BJ (cell line): ENCODE results near the gene RGS6. TPM values are rescaled to one million over a fixed set of nuclear protein-coding genes. Genes with fewer than 3 reads are reported as not detected.

Source experiments
- CTCF ChIA-PET: fragments of 350-600 bp; formaldehyde crosslinking; extraction: SDS; loops from one replicate; lab custom pipeline; 2021; ENCODE audit warnings: antibody characterized with exemption, inconsistent platforms; lab: Yijun Ruan, JAX
- POLR2A ChIA-PET: fragments of 300-600 bp; sonication (Branson Sonifier 250); formaldehyde crosslinking; extraction: SDS; loops from one replicate; lab custom pipeline; 2021; ENCODE audit warnings: antibody characterized with exemption; lab: Charles Lee
- DNase-seq: peaks from one replicate; pipeline ENCODE4 v3.0.0-alpha.2; 2011; ENCODE audit warnings: low read depth
- H3K27me3 ChIP-seq: 2 replicates; pipeline ENCODE4 v1.6.0; 2011; ENCODE audit warnings: low read length; ENCODE audit not compliant: control insufficient read depth, insufficient read depth
- H3K36me3 ChIP-seq: 2 replicates; pipeline ENCODE4 v1.5.1; 2011; ENCODE audit warnings: low read length; ENCODE audit not compliant: control insufficient read depth, insufficient read depth
- H3K4me3 ChIP-seq: 2 replicates; pipeline ENCODE4 v1.5.1; 2011; ENCODE audit warnings: low read depth, mild to moderate bottlenecking, control low read depth, low read length
- polyA plus RNA-seq: library from polyadenylated mRNA; depleted of rRNA; stranded (reverse); fragments of >200 nt; gene quantifications from 2 replicates; pipeline ENCODE4 v1.2.3, GENCODE V29; 2011
- TF ChIP-seq, protein P1 (sequence below): IDR thresholded peaks from 2 replicates; pipeline ENCODE4 v1.5.1; 2011; ENCODE audit warnings: low read depth, mild to moderate bottlenecking, control low read depth, inconsistent platforms, low read length, moderate library complexity; ENCODE audit not compliant: insufficient read depth

RGS6 gene
- polyA plus RNA-seq, 1 experiment: not detected

DNA sequence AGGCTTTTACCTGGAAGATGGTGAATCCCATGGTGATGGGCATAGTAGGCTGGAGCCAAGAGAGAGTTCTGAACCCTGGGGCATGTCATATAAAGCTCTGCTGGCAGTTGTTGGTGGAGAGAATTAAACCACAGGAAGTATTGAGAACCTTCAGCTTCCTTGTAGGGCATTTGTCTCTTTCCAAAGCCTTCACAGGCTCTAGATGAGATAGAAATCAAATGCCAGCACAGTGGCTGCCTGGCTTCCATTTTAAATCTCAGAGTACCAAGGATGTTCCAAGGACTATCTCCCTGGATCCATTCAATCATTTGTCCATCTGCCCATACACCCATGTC lies 592.0 kb downstream of the RGS6 start:
- no peak overlapping the region for H3K4me3 ChIP-seq
- TF ChIP-seq, protein P1, sequence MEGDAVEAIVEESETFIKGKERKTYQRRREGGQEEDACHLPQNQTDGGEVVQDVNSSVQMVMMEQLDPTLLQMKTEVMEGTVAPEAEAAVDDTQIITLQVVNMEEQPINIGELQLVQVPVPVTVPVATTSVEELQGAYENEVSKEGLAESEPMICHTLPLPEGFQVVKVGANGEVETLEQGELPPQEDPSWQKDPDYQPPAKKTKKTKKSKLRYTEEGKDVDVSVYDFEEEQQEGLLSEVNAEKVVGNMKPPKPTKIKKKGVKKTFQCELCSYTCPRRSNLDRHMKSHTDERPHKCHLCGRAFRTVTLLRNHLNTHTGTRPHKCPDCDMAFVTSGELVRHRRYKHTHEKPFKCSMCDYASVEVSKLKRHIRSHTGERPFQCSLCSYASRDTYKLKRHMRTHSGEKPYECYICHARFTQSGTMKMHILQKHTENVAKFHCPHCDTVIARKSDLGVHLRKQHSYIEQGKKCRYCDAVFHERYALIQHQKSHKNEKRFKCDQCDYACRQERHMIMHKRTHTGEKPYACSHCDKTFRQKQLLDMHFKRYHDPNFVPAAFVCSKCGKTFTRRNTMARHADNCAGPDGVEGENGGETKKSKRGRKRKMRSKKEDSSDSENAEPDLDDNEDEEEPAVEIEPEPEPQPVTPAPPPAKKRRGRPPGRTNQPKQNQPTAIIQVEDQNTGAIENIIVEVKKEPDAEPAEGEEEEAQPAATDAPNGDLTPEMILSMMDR: no peak
- DNase-seq: no peak
- ChIA-PET POLR2A (no interaction called here), CTCF (interaction anchor here (1.6 to 3.6 kb wide), 3 partner anchors 10 to 425 kb away, joined by 5 to 13 read pairs (median 13); no protein-coding TSS in a partner anchor)
- no peaks in the 10 kb centered on the region for H3K36me3 ChIP-seq
- H3K27me3 ChIP-seq: no peaks in the 10 kb centered on the region

DNA sequence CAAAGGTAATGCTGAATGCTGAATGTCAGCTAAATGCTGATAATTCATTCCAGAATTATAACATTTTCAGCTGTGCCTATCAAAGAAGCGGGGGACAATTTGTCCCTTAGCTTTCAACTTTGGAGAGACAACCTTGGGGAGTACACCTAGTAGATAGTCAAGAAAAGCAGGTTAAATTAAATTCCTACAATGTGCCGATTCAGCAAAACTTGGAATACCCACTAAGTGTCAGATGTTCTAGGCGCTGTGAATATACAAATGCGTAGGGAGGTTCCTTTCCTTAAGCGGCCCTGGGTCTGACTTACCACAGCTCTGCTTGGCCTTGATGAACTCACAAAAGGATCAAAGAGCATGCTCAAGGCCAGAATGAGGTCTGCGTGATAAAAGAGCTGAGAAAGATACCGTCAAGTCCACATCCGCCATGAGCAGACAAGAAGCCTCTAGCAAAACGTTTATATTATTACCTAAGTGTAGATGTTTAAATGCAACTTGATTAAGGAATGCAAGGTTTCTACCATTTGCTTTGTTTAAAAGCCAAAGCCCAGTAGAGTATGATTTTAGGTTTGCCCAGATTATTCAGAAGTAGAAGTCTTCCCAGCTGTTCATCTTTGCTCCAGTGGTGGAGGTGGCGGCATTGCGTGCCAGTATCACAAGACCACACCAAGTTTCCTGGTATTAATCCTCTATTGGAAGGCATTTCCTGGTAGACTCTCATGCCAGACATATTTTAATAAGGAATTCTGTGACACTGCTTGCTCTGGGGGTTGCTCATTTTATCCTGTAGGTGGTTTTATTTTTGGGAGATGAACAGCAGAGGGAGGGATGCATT lies 593.1 kb downstream of the RGS6 start:
- TF ChIP-seq, protein P1: no peak
- DNase-seq: no peak
- ChIA-PET CTCF (interaction anchor here (0.9 to 3.6 kb wide), 5 partner anchors 9 to 424 kb away, joined by 3 to 13 read pairs (median 4); no protein-coding TSS in a partner anchor), POLR2A (no interaction called here)
- Histone ChIP-seq H3K4me3 (no peak overlapping the region), H3K27me3 (no peaks in the 10 kb centered on the region), H3K36me3 (no peaks in the 10 kb centered on the region)

DNA sequence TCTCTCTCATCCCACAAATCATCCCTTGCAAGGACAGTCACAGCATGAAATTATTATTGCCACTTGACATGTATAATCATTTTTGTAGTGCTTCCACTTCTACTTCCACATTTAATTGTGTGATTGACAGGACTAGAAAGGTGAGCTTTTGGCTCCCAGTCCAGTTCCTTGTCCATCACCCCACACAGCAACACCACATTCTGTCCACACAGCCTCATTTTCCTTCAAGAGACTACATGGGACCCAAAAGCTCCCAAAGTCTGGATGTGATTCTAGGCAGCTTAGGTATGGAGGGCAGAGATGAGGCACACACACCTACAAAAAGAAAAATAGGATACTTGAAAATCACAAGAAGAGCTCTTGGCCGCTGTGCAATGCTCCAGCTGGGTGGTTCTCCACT lies 595.4 kb downstream of the RGS6 start:
- no peak overlapping the region for H3K4me3 ChIP-seq
- TF ChIP-seq, protein P1: no peak
- H3K36me3 ChIP-seq: no peaks in the 10 kb centered on the region
- H3K27me3 ChIP-seq: no peaks in the 10 kb centered on the region
- ChIA-PET CTCF (interaction anchor here (1.1 to 3.6 kb wide), 4 partner anchors 11 to 421 kb away, joined by 3 to 13 read pairs (median 6); no protein-coding TSS in a partner anchor), POLR2A (no interaction called here)
- no peak for DNase-seq

DNA sequence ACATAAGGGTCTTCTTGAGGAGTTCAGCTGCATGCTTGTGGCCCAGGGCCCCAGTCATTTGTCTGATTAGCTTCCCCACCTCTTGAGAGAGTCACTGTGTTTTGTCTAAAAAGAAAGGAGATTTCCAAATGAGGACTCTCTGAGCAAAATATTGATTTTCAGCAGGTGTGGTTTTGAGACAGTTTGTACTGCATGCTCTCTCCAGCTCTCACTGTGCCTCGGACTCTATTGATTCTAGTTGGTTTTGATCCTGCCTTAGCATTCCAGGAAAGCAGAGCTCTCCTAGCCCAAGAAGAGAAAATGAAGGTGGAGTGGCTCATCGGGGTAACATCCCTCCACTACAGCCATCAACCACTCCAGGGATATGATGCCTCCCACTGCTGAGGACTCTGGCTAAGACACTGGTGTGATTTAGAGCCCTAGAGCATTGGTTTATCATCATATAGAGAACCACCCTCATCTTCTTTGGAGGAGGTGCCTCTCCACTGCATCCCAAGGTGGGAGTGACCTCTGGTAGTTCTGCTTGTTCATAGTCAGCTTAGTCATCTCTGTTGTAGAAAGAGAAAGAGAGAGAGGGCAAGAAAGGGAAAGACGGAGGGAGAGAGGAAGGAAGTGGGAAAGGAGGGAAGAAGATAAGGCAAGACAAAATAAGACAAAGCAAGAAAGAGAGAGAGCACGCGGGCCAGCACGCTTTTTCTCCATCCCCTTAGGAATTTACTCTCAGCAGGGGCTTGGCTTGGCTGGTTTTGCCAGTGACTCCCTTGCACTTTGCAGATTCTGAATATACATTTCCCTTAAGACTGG lies 596.0 kb downstream of the RGS6 start:
- no peak for DNase-seq
- Histone ChIP-seq H3K36me3 (no peaks in the 10 kb centered on the region), H3K4me3 (no peak overlapping the region), H3K27me3 (no peaks in the 10 kb centered on the region)
- ChIA-PET CTCF (interaction anchor here (1.5 to 1.7 kb wide), 2 partner anchors 11 to 375 kb away, joined by 4 to 7 read pairs; no protein-coding TSS in a partner anchor), POLR2A (no interaction called here)
- TF ChIP-seq, protein P1: no peak

DNA sequence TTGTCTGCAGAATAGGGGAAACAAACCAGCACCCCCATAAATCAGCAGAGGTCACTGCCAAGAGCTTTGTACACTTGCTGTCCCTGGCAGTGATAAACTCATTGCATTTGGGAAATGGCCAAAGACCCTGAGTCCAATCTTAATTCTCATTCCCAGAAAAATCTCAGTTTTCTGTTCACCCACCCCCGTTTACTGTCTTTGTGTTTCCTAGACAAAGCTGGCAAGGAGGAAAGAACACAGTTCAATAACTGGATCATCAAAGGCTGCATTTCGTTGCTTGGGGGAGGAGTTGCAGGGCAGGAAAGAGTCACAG lies 596.6 kb downstream of the RGS6 start:
- H3K36me3 ChIP-seq: no peaks in the 10 kb centered on the region
- no peak for DNase-seq
- ChIA-PET CTCF (no interaction called here), POLR2A (no interaction called here)
- no peak overlapping the region for H3K4me3 ChIP-seq
- no peaks in the 10 kb centered on the region for H3K27me3 ChIP-seq
- TF ChIP-seq, protein P1: no peak
